ENCODE data around the gene EFCAB9.
"Not testable (repeated sequence)": the region's sequence is repeated elsewhere in the genome, so short reads cannot be mapped to it uniquely, and the experiment has no call there.

EFCAB9 gene

GRCh38 chr5:172193872-172194271 lies at the start of gene EFCAB9:
TSS of gene EFCAB9 (plus strand) at chr5:172194172. CDS start at chr5:172194173, 1 bp downstream.
- DNase-seq, result no peak

DNA sequence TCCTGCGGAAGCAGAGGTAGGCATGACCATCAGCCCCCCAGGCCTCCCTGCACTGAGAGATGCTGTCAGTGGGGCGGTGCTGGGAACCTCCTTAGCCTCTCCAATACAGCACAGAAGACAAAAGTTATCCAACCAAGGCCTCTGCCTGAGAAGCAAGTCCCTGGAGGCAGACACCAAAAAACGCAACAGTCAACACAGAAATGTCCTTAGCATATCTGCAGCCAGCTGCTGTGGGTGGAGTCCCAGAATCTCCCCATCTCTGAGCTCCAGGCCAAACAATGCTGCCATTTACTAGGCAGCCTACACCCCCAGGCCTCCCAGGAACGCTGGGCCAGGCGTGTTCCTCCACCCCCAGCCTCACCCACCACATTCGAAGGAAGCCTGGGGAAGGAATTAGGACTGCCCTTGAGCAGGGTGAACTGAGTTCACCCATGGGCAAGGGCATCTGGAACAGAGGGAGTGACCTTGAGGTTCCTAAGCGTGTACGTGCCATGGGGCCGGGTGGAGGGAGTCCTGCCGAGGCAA lies 49.6 kb upstream of the EFCAB9 start:
- DNase-seq, result no peak

DNA sequence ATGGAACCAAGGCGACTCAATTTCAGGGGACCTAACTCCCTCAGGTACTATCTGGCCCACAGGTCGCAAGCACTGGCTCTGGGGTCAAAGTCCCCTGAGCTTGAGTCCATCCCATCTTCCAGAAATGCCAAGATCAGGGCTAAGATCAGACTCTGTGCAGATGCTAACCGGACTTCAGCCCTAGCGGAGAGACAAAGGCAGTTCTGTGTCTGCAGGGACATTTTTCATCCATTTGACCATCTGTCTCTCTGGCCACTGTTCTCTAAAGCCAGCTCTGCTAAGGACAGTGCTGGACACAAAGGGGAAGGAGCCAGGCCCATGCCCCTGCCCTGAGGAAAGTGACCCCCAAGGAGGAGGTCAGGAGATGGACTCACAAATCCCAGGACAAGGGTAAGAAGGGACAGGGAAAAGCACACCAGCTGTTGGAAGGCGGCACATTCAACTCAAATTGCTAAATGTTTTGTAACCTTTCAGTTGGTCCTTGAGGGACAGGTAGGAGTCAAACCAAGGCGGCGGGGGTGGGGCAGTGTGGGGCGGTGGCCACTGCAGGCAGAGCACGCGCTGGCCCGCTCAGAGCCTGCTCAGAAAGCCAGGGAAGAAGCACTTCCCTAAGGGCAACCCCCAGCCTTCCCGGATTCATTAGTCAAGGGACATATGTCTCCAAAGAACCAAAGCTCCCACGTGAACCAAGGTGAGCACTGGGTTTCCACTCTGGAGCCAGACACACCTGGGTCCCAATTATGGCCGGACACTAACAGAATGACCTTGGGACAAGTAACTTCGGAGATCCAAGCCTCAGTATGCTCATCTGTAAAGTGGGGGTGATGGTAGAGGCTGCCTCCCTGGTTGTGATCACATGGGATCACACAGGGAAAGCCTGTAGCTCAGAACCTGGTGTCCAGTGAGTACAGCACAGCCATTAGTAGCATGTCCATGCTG lies 48.8 kb upstream of the EFCAB9 start:
- DNase-seq, result no peak

DNA sequence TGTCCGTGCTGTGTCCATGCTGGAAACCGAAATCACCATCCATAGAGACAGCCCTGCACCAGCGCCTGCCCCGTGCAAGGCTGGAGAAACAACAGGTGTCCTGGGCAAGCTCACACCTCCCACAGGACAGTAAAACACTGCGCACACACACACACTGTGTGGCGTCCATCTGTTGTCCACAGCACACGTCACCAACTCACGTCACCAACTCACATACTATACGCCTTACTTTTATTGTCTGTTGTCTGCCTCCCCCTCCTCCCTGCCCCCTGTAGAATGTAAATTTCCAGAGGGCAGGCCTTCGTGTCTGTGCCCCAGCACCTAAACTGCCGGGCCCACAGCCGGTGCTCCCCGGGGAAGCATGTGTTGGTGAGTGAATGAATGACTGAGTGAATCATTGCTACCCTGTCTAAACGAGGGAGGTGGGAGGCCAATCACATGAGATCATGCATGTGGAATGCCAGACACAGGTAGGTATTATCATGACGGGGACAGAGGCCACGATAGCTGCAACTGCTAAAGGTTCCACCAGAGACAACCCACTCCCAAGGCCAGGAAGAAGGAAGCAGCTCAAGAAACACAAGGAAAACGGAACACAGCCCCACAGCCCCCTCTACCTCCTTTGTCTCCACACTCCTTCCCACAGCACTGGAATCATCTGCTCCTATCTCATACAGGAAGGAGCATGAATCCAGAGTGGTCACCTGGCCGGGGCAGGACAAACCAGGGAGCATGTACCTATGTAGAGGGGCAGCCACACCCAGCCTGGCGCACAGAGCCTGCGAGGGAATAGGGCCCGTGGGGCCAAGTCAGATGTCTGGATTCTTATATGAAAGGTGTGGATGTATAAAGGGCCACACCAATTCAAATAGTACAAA lies 47.9 kb upstream of the EFCAB9 start:
- DNase-seq, result no peak

DNA sequence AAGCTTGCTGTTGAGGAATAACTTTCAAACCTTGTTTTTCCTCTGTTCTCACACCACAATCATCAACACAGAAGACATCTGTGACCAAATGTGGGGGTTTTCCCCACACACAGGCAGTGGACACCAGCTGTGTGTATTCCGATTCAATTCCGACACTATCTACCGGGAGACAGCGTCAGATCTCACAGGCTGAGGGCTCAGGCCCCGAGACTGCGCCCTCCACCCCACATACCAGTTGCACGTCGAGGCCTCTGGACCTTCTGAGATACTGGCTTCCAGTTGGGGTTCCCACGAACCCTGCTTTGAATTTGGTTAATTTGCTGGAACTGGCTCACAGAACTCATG lies 47.3 kb upstream of the EFCAB9 start:
- no peak for DNase-seq

DNA sequence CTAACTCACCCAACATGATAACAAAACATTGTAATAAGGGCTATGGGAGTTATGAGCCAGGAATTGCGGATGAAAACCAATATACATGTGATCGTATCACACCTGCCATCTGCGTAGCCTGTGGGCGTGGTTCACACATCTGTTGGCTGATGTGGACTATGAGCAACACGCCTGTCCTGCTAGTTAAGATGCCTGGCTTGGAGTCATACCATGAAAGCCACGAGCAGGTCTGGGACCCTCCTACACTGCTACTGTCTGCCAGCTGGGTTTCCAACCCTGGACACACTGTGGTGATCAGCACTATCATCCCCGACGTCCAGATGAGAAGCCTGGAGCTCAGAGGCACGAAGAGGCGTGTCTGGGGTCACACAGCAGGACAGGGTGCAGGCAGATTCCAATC lies 46.1 kb upstream of the EFCAB9 start:
- DNase-seq, result no peak

- no peak for DNase-seq
Observed at GRCh38 chr5:172148381-172148780, 45.6 kb upstream of the EFCAB9 start.

- no peak for DNase-seq
Observed at GRCh38 chr5:172149073-172149472, 44.9 kb upstream of the EFCAB9 start.

DNA sequence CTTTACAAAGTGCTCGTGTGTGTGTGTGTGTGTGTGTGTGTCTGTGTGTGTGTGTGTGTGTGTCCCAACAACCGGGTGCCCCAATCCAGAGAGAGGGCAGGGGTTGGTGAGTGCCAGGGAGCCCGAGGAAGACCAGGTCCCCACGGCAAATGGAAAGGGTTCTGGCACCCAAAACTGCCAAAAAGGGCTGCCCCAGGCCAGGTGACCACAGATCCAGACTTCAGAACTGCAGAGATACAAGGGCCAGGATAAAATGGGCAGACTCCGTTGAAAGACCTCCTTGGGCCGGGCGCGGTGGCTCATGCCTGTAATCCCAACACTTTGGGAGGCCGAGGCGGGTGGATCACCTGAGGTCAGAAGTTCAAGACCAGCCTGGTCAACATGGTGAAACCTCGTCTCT lies 44.5 kb upstream of the EFCAB9 start:
- DNase-seq, result not testable (repeated sequence)

- DNase-seq, result no peak
Observed at GRCh38 chr5:172150514-172151425, 43.2 kb upstream of the EFCAB9 start.

DNA sequence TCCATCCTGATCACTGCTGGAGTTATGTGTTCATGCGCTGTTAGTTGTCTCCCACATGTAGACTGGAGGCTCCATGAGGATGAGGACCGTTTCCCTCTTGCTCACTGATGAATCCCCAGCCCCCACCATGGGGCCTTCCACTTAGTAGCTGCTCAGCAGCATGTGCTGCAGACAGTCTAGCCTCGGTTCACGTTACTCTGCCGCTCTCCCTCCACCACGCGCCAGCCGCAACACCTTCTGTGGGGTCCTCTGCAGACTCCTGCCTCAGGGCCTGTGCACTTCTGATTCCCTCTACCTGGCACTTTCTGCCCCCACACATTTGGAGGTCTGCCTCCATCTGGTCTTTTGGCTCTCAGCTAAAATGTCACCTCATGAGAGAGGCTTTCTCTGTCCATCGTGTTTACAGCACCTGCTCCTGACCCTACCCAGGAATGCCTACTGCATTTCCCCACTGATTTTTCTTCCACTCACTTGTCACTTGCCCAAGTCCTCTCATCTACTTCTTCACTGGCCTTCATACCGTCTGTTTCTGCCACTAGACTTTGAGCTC lies 42.2 kb upstream of the EFCAB9 start:
- no peak for DNase-seq

GRCh38 chr5:172153695-172154094 lies 40.3 kb upstream of the EFCAB9 start:
- DNase-seq, result no peak

DNA sequence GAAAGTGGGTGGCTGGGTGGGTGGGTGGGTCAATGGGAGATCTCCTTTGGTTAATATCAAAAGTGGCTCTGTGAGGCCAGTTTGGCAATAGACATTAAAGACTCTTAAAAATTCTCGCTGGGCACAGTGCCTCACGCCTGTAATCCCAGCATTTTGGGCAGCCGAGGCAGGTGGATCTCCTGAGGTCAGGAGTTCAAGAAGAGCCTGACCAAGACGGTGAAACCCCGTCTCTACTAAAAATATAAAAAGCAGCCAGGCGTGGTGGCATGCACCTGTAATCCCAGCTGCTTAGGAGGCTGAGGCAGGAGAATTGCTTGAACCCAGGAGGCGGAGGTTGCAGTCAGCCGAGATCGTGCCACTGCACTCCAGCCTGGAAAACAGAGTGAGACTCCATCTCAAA lies 38.9 kb upstream of the EFCAB9 start:
- DNase-seq, result not testable (repeated sequence)

DNA sequence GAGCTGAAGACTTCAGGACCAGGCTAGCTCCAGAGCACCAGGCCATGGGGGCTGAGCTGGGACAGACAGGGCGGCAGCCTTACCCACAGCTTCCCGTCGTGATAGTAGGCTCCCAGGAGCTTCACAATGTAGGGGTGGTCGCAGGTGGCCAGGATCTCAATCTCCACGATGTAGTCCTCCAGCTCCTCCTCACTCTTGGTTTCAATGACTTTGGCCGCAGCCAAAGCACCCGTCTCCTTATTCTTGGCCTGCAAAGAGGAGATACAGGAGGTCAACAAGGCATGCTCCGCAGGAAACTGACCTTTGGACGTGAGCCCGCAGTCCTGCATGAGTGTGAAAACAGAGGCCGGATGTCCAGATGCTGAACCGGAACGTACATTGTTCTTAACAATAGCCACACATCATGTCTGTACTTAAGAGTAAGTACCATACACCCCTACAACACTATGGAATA lies 37.4 kb upstream of the EFCAB9 start:
- no peak for DNase-seq

GRCh38 chr5:172159016-172159415 lies 35.0 kb upstream of the EFCAB9 start:
- DNase-seq, result no peak

- no peak for DNase-seq
Observed at GRCh38 chr5:172160506-172160905, 33.5 kb upstream of the EFCAB9 start.

DNA sequence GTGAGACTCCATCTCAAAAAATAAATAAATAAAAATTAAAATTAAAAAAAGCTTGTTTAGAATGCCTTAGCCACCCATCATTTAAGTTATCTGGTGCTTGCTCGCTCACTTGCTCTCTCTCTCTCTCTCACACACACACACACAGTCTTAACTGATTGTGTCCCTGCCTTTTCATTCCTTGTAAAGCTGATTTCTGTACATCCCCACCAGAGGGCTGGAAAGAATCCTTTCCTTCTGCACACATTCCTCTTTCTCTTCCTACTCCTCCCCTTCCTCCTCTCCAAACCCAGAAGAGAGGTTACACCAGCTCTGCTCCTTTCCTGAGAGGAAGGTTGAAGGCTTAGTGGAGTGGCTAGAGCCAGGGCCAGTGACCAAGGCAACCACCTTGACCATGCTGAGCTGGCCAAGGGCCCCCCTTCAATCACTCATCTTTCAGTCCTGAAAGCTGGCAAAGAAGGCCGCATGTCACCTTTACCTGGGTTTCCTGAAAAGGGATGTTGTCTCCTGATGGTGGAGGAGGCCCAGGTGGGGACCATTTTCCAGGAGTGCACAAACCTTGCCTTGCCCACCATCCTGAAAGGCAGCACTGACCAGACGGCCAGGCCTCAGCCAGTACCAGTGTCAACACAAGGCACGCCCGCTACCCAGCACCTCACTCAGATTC lies 31.5 kb upstream of the EFCAB9 start:
- DNase-seq, result no peak

GRCh38 chr5:172162987-172163343 lies 31.0 kb upstream of the EFCAB9 start:
- DNase-seq, result no peak

GRCh38 chr5:172163346-172163745 lies 30.6 kb upstream of the EFCAB9 start:
- no peak for DNase-seq

DNA sequence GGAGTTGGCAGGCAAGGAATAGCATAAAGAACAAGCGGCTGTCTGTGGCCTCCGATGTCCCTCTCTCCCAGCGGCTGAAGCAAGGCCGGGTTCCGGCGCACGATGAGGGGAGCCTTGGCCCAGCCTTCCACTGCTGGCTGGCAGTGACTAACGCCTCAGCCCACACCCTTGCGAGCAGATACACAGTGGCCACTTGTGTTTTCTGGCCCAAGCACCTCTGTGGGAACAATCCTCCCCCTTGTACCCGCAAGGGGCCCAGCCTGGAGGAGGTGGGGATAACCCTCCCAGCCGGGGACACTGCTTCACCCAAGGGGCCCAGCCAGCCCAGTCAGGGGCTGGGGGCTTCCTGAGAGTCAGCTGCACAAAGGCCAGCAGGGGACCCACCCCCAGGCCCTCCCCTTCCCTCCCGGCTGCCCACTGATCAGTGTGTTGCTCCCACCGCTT lies 29.2 kb upstream of the EFCAB9 start:
- no peak for DNase-seq

- no peak for DNase-seq
Observed at GRCh38 chr5:172165465-172165864, 28.5 kb upstream of the EFCAB9 start.
